DND-41 (cell line): Measurements from ENCODE around the gene SHROOM3.

Experiments
- CTCF ChIP-seq: IDR thresholded peaks from 2 replicates; pipeline ENCODE4 v1.5.1; 2012; ENCODE audit warnings: borderline replicate concordance, low read length, moderate library complexity, mild to moderate bottlenecking; ENCODE audit not compliant: poor library complexity, severe bottlenecking; ENCODE audit errors: extremely low read depth
- EZH2 ChIP-seq: IDR thresholded peaks from 3 replicates; pipeline ENCODE4 v1.6.1; 2012; ENCODE audit warnings: borderline replicate concordance, low read depth, mild to moderate bottlenecking, moderate library complexity, low read length, inconsistent platforms; ENCODE audit not compliant: severe bottlenecking

- no peak for TF ChIP-seq CTCF
- TF ChIP-seq EZH2: no peak
Observed at GRCh38 chr4:76765473-76766183, 330.6 kb downstream of the SHROOM3 start.
